ELR (cell line): ENCODE measurements around the gene MOG.
A peak's percentile ranks its signal among the peaks of the same experiment; 100 is the strongest.

Experiments used
- DNase-seq: peaks from one replicate; pipeline ENCODE4 v3.0.0-alpha.2; 2015; ENCODE audit warnings: low read depth

MOG gene

GRCh38 chr6:29656798-29657197 lies at the start of gene MOG:
MOG (plus strand) TSS chr6:29657092; CDS start chr6:29657210, 118 bp downstream.
- no peak for DNase-seq

- DNase-seq: no peak
These were observed 48.8 kb upstream of the MOG start for GRCh38 chr6:29608131-29608530.

- DNase-seq: no peak
These were observed 46.4 kb upstream of the MOG start for GRCh38 chr6:29610540-29610939.

- no peak for DNase-seq
These were observed 45.5 kb upstream of the MOG start for GRCh38 chr6:29611426-29611825.

- no peak for DNase-seq
These were observed 38.9 kb upstream of the MOG start for GRCh38 chr6:29617782-29618554.

- DNase-seq: no peak
These were observed 37.2 kb upstream of the MOG start for GRCh38 chr6:29619578-29620160.

GRCh38 chr6:29620630-29621029 lies 36.3 kb upstream of the MOG start:
- DNase-seq: no peak

GRCh38 chr6:29624520-29624961 lies 32.4 kb upstream of the MOG start:
- DNase-seq: no peak

GRCh38 chr6:29625337-29625930 lies 31.5 kb upstream of the MOG start:
- DNase-seq: no peak

- peak; percentile 31 for DNase-seq
These were observed 29.7 kb upstream of the MOG start for GRCh38 chr6:29626948-29627754.

- peak; percentile 93 for DNase-seq
These were observed 29.0 kb upstream of the MOG start for GRCh38 chr6:29627755-29628418.

- DNase-seq: peak; percentile 88
These were observed 28.2 kb upstream of the MOG start for GRCh38 chr6:29628419-29629281.

GRCh38 chr6:29629571-29629970 lies 27.3 kb upstream of the MOG start:
- DNase-seq: peak; percentile 51

- DNase-seq: no peak
These were observed 26.6 kb upstream of the MOG start for GRCh38 chr6:29630315-29630714.

- no peak for DNase-seq
These were observed 25.6 kb upstream of the MOG start for GRCh38 chr6:29631209-29631810.

GRCh38 chr6:29631860-29632731 lies 24.8 kb upstream of the MOG start:
- peak; percentile 69 for DNase-seq

- DNase-seq: peak; percentile 89
These were observed 23.9 kb upstream of the MOG start, which contains the start of gene GABBR1 for GRCh38 chr6:29632789-29633533. GABBR1 (minus strand) TSS chr6:29633183; CDS start chr6:29632385, 798 bp downstream.

- no peak for DNase-seq
These were observed 23.4 kb upstream of the MOG start for GRCh38 chr6:29633534-29633905.

- no peak for DNase-seq
These were observed 19.6 kb upstream of the MOG start for GRCh38 chr6:29637247-29637646.
